NB4 (cell line): ENCODE measurements around the gene METRNL.

Source experiments
- DNase-seq: peaks from one replicate; pipeline ENCODE4 v3.0.0; 2010; ENCODE audit warnings: low read depth
- H3K4me3 ChIP-seq: one replicate; pipeline ENCODE4 v1.5.1; 2011; ENCODE audit warnings: mild to moderate bottlenecking, low read depth, low read length, moderate library complexity
- CTCF ChIP-seq: IDR thresholded peaks from one replicate; pipeline ENCODE4 v1.5.1; 2012; ENCODE audit warnings: low read depth, low read length
- MAX ChIP-seq: IDR thresholded peaks from 2 replicates; pipeline ENCODE4 v1.6.1; 2011; ENCODE audit warnings: low read depth, low read length
- MYC ChIP-seq: IDR thresholded peaks from 2 replicates; pipeline ENCODE4 v1.6.1; 2011; ENCODE audit warnings: low read depth, low read length
- POLR2A ChIP-seq: IDR thresholded peaks from 2 replicates; pipeline ENCODE4 v1.6.1; 2011; ENCODE audit warnings: mild to moderate bottlenecking; ENCODE audit not compliant: insufficient read length; ENCODE audit errors: extremely low read depth

Gene METRNL

GRCh38 chr17:83082909-83083367, 3.5 kb downstream of the METRNL start:
- no peak for DNase-seq
- H3K4me3 ChIP-seq, result no peak overlapping the region

GRCh38 chr17:83083368-83084201, 4.2 kb downstream of the METRNL start:
- peak; percentile 75 for DNase-seq
- no peak overlapping the region for H3K4me3 ChIP-seq
- peak; percentile 67 for TF ChIP-seq MAX
- peak; percentile 27; the same call in 1 of the 2 replicates for TF ChIP-seq MYC
- TF ChIP-seq POLR2A, result no peak

More at GRCh38 chr17:83082909-83083367, 3.5 kb downstream of the METRNL start:
- TF ChIP-seq CTCF (no peak), MYC (no peak), POLR2A (no peak), MAX (no peak)

GRCh38 chr17:83084214-83084613, 4.8 kb downstream of the METRNL start:
- no peak for TF ChIP-seq CTCF
- no peak for TF ChIP-seq MYC
- no peak for TF ChIP-seq POLR2A
- no peak; the same call in 1 of the 2 replicates for TF ChIP-seq MAX
- DNase-seq, result no peak
- H3K4me3 ChIP-seq, result no peak overlapping the region

GRCh38 chr17:83084621-83085056, 5.2 kb downstream of the METRNL start:
- DNase-seq, result no peak
- no peak overlapping the region for H3K4me3 ChIP-seq
- TF ChIP-seq MYC, result no peak
- no peak for TF ChIP-seq POLR2A
- no peak for TF ChIP-seq CTCF
- TF ChIP-seq MAX, result no peak

- TF ChIP-seq MAX, result no peak
- no peak for TF ChIP-seq MYC
- DNase-seq, result no peak
- H3K4me3 ChIP-seq, result no peak overlapping the region
These were observed 5.7 kb downstream of the METRNL start for GRCh38 chr17:83085103-83085502.

- H3K4me3 ChIP-seq, result no peak overlapping the region
- DNase-seq, result no peak
- no peak for TF ChIP-seq MAX
- no peak for TF ChIP-seq MYC
- TF ChIP-seq CTCF, result no peak
These were observed 6.3 kb downstream of the METRNL start for GRCh38 chr17:83085526-83086198.
